ENCODE data around the gene FAM114A1.

The FAM114A1 gene

GRCh38 chr4:38898245-38898644 is 30.6 kb downstream of the FAM114A1 start:
- no peak for DNase-seq (ENCODE audit: low read depth)
- no peak for TF ChIP-seq CTCF (conservative IDR thresholded peaks at IDR 0.05; ENCODE audit: low read depth, low read length)
- H3K4me3 ChIP-seq (ENCODE audit: low read length): no peak overlapping the region

DNA sequence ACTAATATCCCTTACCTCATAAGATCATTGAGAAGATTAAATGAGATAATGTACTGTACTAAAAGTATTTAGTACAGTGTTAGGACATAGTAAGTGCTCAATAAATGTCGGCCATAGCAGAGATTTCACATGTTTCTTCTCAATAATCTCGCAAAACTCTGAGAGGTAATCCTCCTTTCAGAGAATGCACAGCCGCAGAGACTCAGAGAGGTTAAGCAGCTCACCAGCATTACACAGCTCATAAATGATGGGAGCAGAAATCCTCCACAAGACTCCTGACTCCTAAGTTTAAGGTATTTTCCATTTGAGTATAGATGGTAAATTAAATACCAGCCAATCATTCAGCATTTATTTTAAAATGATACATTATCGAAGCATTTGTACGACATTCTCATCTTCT is 34.6 kb downstream of the FAM114A1 start:
- no peak for TF ChIP-seq CTCF (conservative IDR thresholded peaks at IDR 0.05; ENCODE audit: low read depth, low read length)
- DNase-seq (ENCODE audit: low read depth): no peak
- no peak overlapping the region for H3K4me3 ChIP-seq (ENCODE audit: low read length)

DNA sequence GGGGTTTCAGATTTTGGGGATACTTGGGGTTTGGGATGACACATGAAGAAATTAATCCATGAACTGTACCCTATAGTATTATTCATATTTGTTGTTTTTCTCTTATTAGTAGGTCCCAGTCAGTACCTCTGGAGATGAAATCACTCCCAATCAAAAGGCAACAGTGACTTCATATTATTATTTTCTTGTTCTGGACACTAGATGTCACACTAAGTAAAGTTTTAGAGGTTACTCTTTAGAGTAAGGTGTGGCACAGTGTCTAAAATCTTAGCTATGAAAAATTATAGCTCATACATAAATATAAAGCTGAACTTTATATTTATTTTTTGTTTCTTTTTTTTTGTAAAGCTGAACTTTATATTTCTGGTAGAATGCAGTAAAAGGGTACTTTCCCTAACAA is 35.1 kb downstream of the FAM114A1 start:
- no peak overlapping the region for H3K4me3 ChIP-seq (ENCODE audit: low read length)
- peak; percentile 9 for TF ChIP-seq CTCF (conservative IDR thresholded peaks at IDR 0.05; ENCODE audit: low read depth, low read length)
- no peak for DNase-seq (ENCODE audit: low read depth)

DNA sequence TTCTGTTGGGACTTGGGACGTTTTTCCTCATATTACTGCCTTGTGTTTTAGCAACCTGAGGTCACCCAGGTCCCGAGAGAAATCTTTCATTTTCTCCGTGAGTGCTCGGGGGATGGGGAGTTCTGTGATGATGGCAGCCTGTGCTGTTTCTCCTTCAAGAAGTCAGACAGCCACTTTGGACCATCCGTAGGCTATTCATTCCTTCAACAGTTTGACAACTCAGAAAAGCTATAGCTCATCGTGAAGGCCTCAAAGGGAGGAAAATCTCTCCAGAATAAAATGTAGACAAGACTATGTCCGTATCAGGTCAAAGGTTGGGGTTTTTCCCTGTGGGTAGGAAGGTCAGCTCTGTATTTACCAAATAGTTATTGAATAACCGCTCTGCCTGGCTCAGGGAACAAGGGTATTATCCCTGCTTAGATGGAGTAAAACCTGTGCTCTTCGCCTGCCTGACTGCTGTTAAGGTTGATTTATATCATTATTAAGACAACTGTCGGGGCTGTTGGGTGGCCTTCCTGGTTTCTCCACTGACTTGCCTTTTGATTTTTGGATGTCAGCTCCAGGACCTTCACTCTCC is 36.6 kb downstream of the FAM114A1 start:
- no peak for DNase-seq (ENCODE audit: low read depth)
- no peak overlapping the region for H3K4me3 ChIP-seq (ENCODE audit: low read length)
- no peak for TF ChIP-seq CTCF (conservative IDR thresholded peaks at IDR 0.05; ENCODE audit: low read depth, low read length)

DNA sequence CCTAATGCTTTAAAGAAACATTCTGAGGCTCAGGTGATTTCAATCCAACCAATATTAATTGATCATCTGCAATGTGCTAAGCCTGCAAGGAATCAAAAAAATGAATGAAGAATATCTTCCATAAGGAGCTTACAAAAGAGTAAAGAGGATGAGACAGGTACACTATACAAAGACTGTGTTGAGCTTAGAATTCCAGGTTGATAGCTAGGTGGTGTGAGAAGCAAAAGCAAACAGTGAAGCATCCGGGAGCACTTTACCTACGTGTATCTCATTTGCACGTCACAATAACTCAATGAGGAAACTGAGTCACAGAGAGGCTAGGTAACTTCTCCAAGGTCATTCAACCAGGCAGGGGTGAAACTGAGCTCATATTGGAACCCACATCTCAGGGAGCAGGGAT is 37.1 kb downstream of the FAM114A1 start:
- TF ChIP-seq CTCF (conservative IDR thresholded peaks at IDR 0.05; ENCODE audit: low read depth, low read length): no peak
- no peak for DNase-seq (ENCODE audit: low read depth)

GRCh38 chr4:38905652-38906385 is 38.2 kb downstream of the FAM114A1 start:
- no peak for DNase-seq (ENCODE audit: low read depth)
- no peak overlapping the region for H3K4me3 ChIP-seq (ENCODE audit: low read length)
- TF ChIP-seq CTCF (conservative IDR thresholded peaks at IDR 0.05; ENCODE audit: low read depth, low read length): no peak

More for the DNA sequence above, 37.1 kb downstream of the FAM114A1 start:
- no peak overlapping the region for H3K4me3 ChIP-seq (ENCODE audit: low read length)

DNA sequence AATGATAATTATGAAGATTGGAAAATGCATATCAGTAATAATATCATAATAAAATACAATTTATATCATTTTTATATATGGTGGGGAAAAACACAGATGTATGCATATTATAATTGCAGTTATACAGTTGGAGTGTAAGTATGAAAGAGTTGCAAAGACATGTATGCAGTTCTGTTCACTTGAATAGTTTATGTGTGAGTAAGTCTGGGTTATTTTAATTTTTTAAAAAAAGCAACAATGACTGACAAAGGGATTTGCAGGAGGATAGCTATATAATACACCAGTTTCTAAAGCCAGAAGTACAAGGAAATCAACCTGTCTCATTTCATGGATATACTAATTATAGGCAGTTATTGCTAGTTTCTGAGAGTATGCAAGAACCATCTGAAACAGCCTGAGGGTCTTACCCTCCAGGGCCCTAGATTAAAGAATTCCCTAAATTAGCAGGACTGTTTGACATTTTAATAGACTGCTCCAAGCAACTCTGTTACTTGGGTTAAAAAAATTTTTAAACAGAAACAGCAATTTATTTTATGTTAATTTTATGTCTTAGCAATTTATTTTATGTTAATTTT is 40.2 kb downstream of the FAM114A1 start:
- TF ChIP-seq CTCF (conservative IDR thresholded peaks at IDR 0.05; ENCODE audit: low read depth, low read length): no peak
- H3K4me3 ChIP-seq (ENCODE audit: low read length): no peak overlapping the region
- DNase-seq (ENCODE audit: low read depth): no peak
